ENCODE data around the gene ID2. TPM values are rescaled to one million over a fixed set of nuclear protein-coding genes. Genes with fewer than 3 reads are reported as not detected.

Gene ID2
- total RNA-seq, 1 donor from 2014 or later = 378 TPM

- Histone ChIP-seq H3K4me1 (peaks cover 9% of the 10 kb centered on the region), H3K9me3 (no peaks in the 10 kb centered on the region), H3K4me3 (no peak overlapping the region), H3K36me3 (no peaks in the 10 kb centered on the region), H3K27me3 (no peaks in the 10 kb centered on the region), H3K27ac (no peak overlapping the region)
- no peak for DNase-seq (ENCODE audit: extremely low spot score in 2 of 2)
- intact Hi-C loops (cut with DNase I) = no loop called here
- TF ChIP-seq CTCF (IDR thresholded peaks at IDR 0.05) (no peak), POLR2A (IDR thresholded peaks at IDR 0.05) (no peak), POLR2AphosphoS5 (IDR thresholded peaks at IDR 0.05; ENCODE audit: insufficient read depth in 1 of 2, low read depth in 1 of 2) (no peak)
These were observed 33.2 kb upstream of the ID2 start for GRCh38 chr2:8648441-8649213.

DNA sequence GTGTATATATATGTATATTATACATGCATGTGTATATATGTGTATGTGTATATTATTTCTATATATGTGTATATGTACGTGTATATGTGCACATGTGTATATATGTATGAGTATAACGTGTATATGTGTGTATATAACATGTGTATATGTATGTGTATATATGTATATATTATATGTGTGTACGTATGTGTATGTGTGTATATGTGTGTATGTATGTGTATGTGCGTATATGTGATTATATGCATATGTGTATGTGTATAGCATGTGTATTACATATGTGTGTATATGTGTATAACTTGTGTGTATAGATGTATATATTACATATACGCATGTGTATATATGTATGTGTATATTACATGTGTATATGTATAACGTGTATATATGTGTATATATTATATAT lies 32.1 kb upstream of the ID2 start:
- H3K9me3 ChIP-seq = no peaks in the 10 kb centered on the region
- intact Hi-C loops (cut with DNase I) = no loop called here

GRCh38 chr2:8650256-8650655 lies 31.6 kb upstream of the ID2 start:
- intact Hi-C loops (cut with DNase I) = no loop called here

More for the DNA sequence above, 32.1 kb upstream of the ID2 start:
- no peak for TF ChIP-seq POLR2AphosphoS5 (IDR thresholded peaks at IDR 0.05; ENCODE audit: insufficient read depth in 1 of 2, low read depth in 1 of 2)
- no peak for TF ChIP-seq CTCF (IDR thresholded peaks at IDR 0.05)
- no peak for TF ChIP-seq POLR2A (IDR thresholded peaks at IDR 0.05)
- Histone ChIP-seq H3K27ac (no peak overlapping the region), H3K27me3 (no peaks in the 10 kb centered on the region), H3K4me1 (no peaks in the 10 kb centered on the region), H3K4me3 (no peak overlapping the region), H3K36me3 (no peaks in the 10 kb centered on the region)
- DNase-seq (ENCODE audit: extremely low spot score in 2 of 2) = no peak

GRCh38 chr2:8652774-8653426 lies 29.0 kb upstream of the ID2 start:
- TF ChIP-seq CTCF (IDR thresholded peaks at IDR 0.05) (no peak), POLR2AphosphoS5 (IDR thresholded peaks at IDR 0.05; ENCODE audit: insufficient read depth in 1 of 2, low read depth in 1 of 2) (no peak), POLR2A (IDR thresholded peaks at IDR 0.05) (no peak)
- Histone ChIP-seq H3K27ac (no peak overlapping the region), H3K36me3 (no peaks in the 10 kb centered on the region), H3K9me3 (no peaks in the 10 kb centered on the region), H3K4me3 (no peak overlapping the region), H3K4me1 (no peaks in the 10 kb centered on the region), H3K27me3 (no peaks in the 10 kb centered on the region)
- DNase-seq (ENCODE audit: extremely low spot score in 2 of 2) = no peak
- intact Hi-C loops (cut with DNase I) = no loop called here

More at GRCh38 chr2:8650256-8650655, 31.6 kb upstream of the ID2 start:
- DNase-seq (ENCODE audit: extremely low spot score in 2 of 2) = no peak
- H3K4me1 ChIP-seq = no peaks in the 10 kb centered on the region
- no peak overlapping the region for H3K27ac ChIP-seq
- no peaks in the 10 kb centered on the region for H3K9me3 ChIP-seq
- TF ChIP-seq CTCF (IDR thresholded peaks at IDR 0.05) (no peak), POLR2A (IDR thresholded peaks at IDR 0.05) (no peak), POLR2AphosphoS5 (IDR thresholded peaks at IDR 0.05; ENCODE audit: insufficient read depth in 1 of 2, low read depth in 1 of 2) (no peak)
- H3K27me3 ChIP-seq = no peaks in the 10 kb centered on the region
- no peak overlapping the region for H3K4me3 ChIP-seq
- H3K36me3 ChIP-seq = no peaks in the 10 kb centered on the region

GRCh38 chr2:8653485-8653884 lies 28.4 kb upstream of the ID2 start:
- no peak for DNase-seq (ENCODE audit: extremely low spot score in 2 of 2)
- no peaks in the 10 kb centered on the region for H3K27me3 ChIP-seq
- no peak overlapping the region for H3K27ac ChIP-seq
- no peaks in the 10 kb centered on the region for H3K36me3 ChIP-seq
- H3K9me3 ChIP-seq = no peaks in the 10 kb centered on the region
- no peak overlapping the region for H3K4me3 ChIP-seq
- intact Hi-C loops (cut with DNase I) = no loop called here
- no peaks in the 10 kb centered on the region for H3K4me1 ChIP-seq
- TF ChIP-seq POLR2AphosphoS5 (IDR thresholded peaks at IDR 0.05; ENCODE audit: insufficient read depth in 1 of 2, low read depth in 1 of 2) (no peak), POLR2A (IDR thresholded peaks at IDR 0.05) (no peak), CTCF (IDR thresholded peaks at IDR 0.05) (no peak)
